ENCODE data around the gene CXCR5.
A peak's percentile ranks its signal among the peaks of the same experiment; 100 is the strongest.

Gene CXCR5

DNA sequence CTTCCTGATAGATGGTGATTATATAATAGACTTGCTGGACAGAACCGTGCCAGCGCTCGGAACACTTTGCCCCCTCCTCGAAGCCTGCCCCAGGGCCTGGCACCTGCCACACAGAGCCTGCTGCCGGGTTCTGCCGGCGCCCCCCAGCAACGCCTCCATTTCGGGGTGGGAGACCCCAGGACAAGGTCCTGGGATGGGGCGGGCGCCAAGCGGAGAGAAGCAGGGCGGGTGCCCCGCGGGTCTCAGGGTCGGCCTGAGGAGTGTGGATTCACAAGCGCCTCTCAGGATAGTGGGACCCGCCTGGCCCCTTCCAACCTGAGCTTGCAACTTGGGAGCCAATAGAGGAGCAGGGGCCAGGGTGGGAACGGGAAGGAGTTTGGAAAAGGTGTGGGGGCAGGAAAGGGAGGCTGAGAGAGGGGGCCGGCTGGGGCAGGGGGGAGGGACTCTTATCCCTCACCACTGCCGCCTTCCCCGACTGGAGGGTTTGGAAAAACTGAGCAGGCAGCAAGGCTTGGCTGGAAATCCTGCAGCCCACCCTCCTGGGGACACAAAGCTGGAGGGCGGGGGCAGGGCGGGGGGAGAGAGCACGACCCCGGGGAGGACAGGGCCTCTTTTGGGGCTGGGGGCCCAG, 45.3 kb downstream of the CXCR5 start:
- H3K27ac ChIP-seq (ENCODE audit: low read length, poor library complexity, severe bottlenecking), result peak overlapping the region; percentile 87
- peak overlapping the region in 1 of 2 experiments; percentile 45 for H3K14ac ChIP-seq (ENCODE audit: low read length in 2 of 2)
- H3K23ac ChIP-seq (ENCODE audit: low read length in 2 of 2), result peak overlapping the region in 1 of 2 experiments; percentile 46
- H3K4me2 ChIP-seq (ENCODE audit: low read length, poor library complexity, severe bottlenecking), result peak overlapping the region; percentile 79
- H3K4me3 ChIP-seq (ENCODE audit: insufficient read depth in 1 of 2, low read depth in 1 of 2, low read length in 2 of 2), result peak overlapping the region; percentile 69 to 90
- H3K18ac ChIP-seq (ENCODE audit: low read depth in 1 of 2, low read length in 2 of 2), result peak overlapping the region; percentile 95
- H4K8ac ChIP-seq (ENCODE audit: low read length), result peak overlapping the region; percentile 47
- H2BK15ac ChIP-seq (ENCODE audit: low read depth, poor library complexity, severe bottlenecking), result peak overlapping the region; percentile 99
- no peaks in the 10 kb centered on the region for H3K9me3 ChIP-seq (ENCODE audit: control insufficient read depth, low read length)
- no peaks in the 10 kb centered on the region for H3K36me3 ChIP-seq (ENCODE audit: control insufficient read depth in 1 of 2, insufficient read depth in 2 of 2, low read depth in 1 of 2, low read length in 2 of 2)
- no peak overlapping the region for H4K91ac ChIP-seq (ENCODE audit: low read length)
- peak overlapping the region; percentile 86 for H2BK120ac ChIP-seq (ENCODE audit: low read depth, low read length)
- peak; percentile 88 for DNase-seq
- WGBS, result under 1% methylated on average over 21 of the region's 26 CpGs
- H2AFZ ChIP-seq (ENCODE audit: low read depth, low read length), result peak overlapping the region; percentile 70
- H3K4me1 ChIP-seq (ENCODE audit: control insufficient read depth, insufficient read depth, low read depth, low read length), result peaks cover 14% of the 10 kb centered on the region
- peak overlapping the region; percentile 2 to 75 for H2BK12ac ChIP-seq (ENCODE audit: low read length in 2 of 2)
- H2BK5ac ChIP-seq (ENCODE audit: low read depth, low read length, poor library complexity, severe bottlenecking), result peak overlapping the region; percentile 67
- peak overlapping the region in 1 of 2 experiments; percentile 88 for H3K4ac ChIP-seq (ENCODE audit: low read depth in 1 of 2, low read length in 2 of 2)
- peak overlapping the region; percentile 85 for H3K9ac ChIP-seq (ENCODE audit: low read length)
- H3K79me1 ChIP-seq (replicated peaks; ENCODE audit: low read length, poor library complexity, severe bottlenecking), result peaks cover 4% of the 10 kb centered on the region
- H3K27me3 ChIP-seq (ENCODE audit: control insufficient read depth in 1 of 2, insufficient read depth in 1 of 2, low read length in 2 of 2), result peaks cover 5 to 7% of the 10 kb centered on the region in 2 experiments
- no peak overlapping the region for H2AK5ac ChIP-seq (ENCODE audit: low read length, severe bottlenecking)

GRCh38 chr11:118929501-118930093, 45.9 kb downstream of the CXCR5 start:
- H4K8ac ChIP-seq (ENCODE audit: low read length), result peak overlapping the region; percentile 96
- H3K9me3 ChIP-seq (ENCODE audit: control insufficient read depth, low read length), result no peaks in the 10 kb centered on the region
- peaks cover 4% of the 10 kb centered on the region for H3K79me1 ChIP-seq (replicated peaks; ENCODE audit: low read length, poor library complexity, severe bottlenecking)
- H3K4ac ChIP-seq (ENCODE audit: low read depth in 1 of 2, low read length in 2 of 2), result peak overlapping the region; percentile 3 to 31
- H2AFZ ChIP-seq (ENCODE audit: low read depth, low read length), result no peak overlapping the region
- under 1% methylated on average over 18 of the region's 26 CpGs for WGBS
- peaks cover 14% of the 10 kb centered on the region for H3K4me1 ChIP-seq (ENCODE audit: control insufficient read depth, insufficient read depth, low read depth, low read length)
- no peak overlapping the region for H2AK5ac ChIP-seq (ENCODE audit: low read length, severe bottlenecking)
- H3K4me3 ChIP-seq (ENCODE audit: insufficient read depth in 1 of 2, low read depth in 1 of 2, low read length in 2 of 2), result peak overlapping the region; percentile 69 to 90
- peak overlapping the region; percentile 2 to 35 for H2BK12ac ChIP-seq (ENCODE audit: low read length in 2 of 2)
- H3K9ac ChIP-seq (ENCODE audit: low read length), result peak overlapping the region; percentile 76
- H3K27me3 ChIP-seq (ENCODE audit: control insufficient read depth in 1 of 2, insufficient read depth in 1 of 2, low read length in 2 of 2), result peaks cover 5 to 7% of the 10 kb centered on the region in 2 experiments
- H3K14ac ChIP-seq (ENCODE audit: low read length in 2 of 2), result no peak overlapping the region
- H2BK120ac ChIP-seq (ENCODE audit: low read depth, low read length), result peak overlapping the region; percentile 86
- no peak overlapping the region for H2BK5ac ChIP-seq (ENCODE audit: low read depth, low read length, poor library complexity, severe bottlenecking)
- peak overlapping the region; percentile 79 for H3K4me2 ChIP-seq (ENCODE audit: low read length, poor library complexity, severe bottlenecking)
- no peak overlapping the region for H3K23ac ChIP-seq (ENCODE audit: low read length in 2 of 2)
- no peaks in the 10 kb centered on the region for H3K36me3 ChIP-seq (ENCODE audit: control insufficient read depth in 1 of 2, insufficient read depth in 2 of 2, low read depth in 1 of 2, low read length in 2 of 2)
- H3K27ac ChIP-seq (ENCODE audit: low read length, poor library complexity, severe bottlenecking), result peak overlapping the region; percentile 87
- H4K91ac ChIP-seq (ENCODE audit: low read length), result peak overlapping the region; percentile 93
- H3K18ac ChIP-seq (ENCODE audit: low read depth in 1 of 2, low read length in 2 of 2), result peak overlapping the region; percentile 29 to 93
- DNase-seq, result peak; percentile 95
- peak overlapping the region; percentile 75 for H2BK15ac ChIP-seq (ENCODE audit: low read depth, poor library complexity, severe bottlenecking)

- H3K23ac ChIP-seq (ENCODE audit: low read length in 2 of 2), result no peak overlapping the region
- peaks cover 4% of the 10 kb centered on the region for H3K79me1 ChIP-seq (replicated peaks; ENCODE audit: low read length, poor library complexity, severe bottlenecking)
- H3K14ac ChIP-seq (ENCODE audit: low read length in 2 of 2), result no peak overlapping the region
- H3K9me3 ChIP-seq (ENCODE audit: control insufficient read depth, low read length), result no peaks in the 10 kb centered on the region
- WGBS, result 2% methylated on average over 18 of the region's 20 CpGs
- H4K8ac ChIP-seq (ENCODE audit: low read length), result peak overlapping the region; percentile 96
- DNase-seq, result peak; percentile 82
- H3K4me1 ChIP-seq (ENCODE audit: control insufficient read depth, insufficient read depth, low read depth, low read length), result peaks cover 14% of the 10 kb centered on the region
- H3K18ac ChIP-seq (ENCODE audit: low read depth in 1 of 2, low read length in 2 of 2), result peak overlapping the region; percentile 29 to 93
- peak overlapping the region; percentile 75 for H2BK15ac ChIP-seq (ENCODE audit: low read depth, poor library complexity, severe bottlenecking)
- H2AK5ac ChIP-seq (ENCODE audit: low read length, severe bottlenecking), result peak overlapping the region; percentile 5
- H4K91ac ChIP-seq (ENCODE audit: low read length), result peak overlapping the region; percentile 93
- peak overlapping the region; percentile 45 for H2BK120ac ChIP-seq (ENCODE audit: low read depth, low read length)
- peak overlapping the region; percentile 87 for H3K27ac ChIP-seq (ENCODE audit: low read length, poor library complexity, severe bottlenecking)
- H2AFZ ChIP-seq (ENCODE audit: low read depth, low read length), result no peak overlapping the region
- peak overlapping the region; percentile 3 to 31 for H3K4ac ChIP-seq (ENCODE audit: low read depth in 1 of 2, low read length in 2 of 2)
- peak overlapping the region; percentile 76 for H3K9ac ChIP-seq (ENCODE audit: low read length)
- H3K4me3 ChIP-seq (ENCODE audit: insufficient read depth in 1 of 2, low read depth in 1 of 2, low read length in 2 of 2), result peak overlapping the region; percentile 69 to 90
- no peaks in the 10 kb centered on the region for H3K36me3 ChIP-seq (ENCODE audit: control insufficient read depth in 1 of 2, insufficient read depth in 2 of 2, low read depth in 1 of 2, low read length in 2 of 2)
- peak overlapping the region; percentile 73 to 75 for H2BK12ac ChIP-seq (ENCODE audit: low read length in 2 of 2)
- peaks cover 5 to 7% of the 10 kb centered on the region in 2 experiments for H3K27me3 ChIP-seq (ENCODE audit: control insufficient read depth in 1 of 2, insufficient read depth in 1 of 2, low read length in 2 of 2)
- no peak overlapping the region for H2BK5ac ChIP-seq (ENCODE audit: low read depth, low read length, poor library complexity, severe bottlenecking)
- peak overlapping the region; percentile 79 for H3K4me2 ChIP-seq (ENCODE audit: low read length, poor library complexity, severe bottlenecking)
Observed at GRCh38 chr11:118930094-118930712, 46.5 kb downstream of the CXCR5 start.

DNA sequence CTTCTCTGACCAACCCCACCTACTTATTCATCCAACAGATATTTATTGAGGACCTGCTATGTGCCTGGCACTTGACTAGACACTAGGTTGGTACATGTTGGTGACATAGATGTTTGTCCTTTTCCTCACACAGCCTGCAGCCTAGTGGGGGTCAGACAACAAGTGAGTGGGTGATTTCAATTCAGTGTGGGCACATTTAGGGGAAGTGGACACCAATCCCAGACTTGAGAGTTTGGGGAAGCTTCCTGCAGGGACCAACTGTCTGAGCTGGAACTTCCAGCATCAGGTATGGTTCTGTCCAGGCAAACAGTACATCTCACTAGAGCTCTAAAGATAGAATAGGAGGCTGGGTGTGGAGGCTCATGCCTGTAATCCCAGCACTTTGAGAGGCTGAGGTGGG, 47.9 kb downstream of the CXCR5 start:
- Histone ChIP-seq H3K4ac (ENCODE audit: low read depth in 1 of 2, low read length in 2 of 2) (no peak overlapping the region), H3K4me3 (ENCODE audit: insufficient read depth in 1 of 2, low read depth in 1 of 2, low read length in 2 of 2) (no peak overlapping the region), H4K8ac (ENCODE audit: low read length) (no peak overlapping the region), H2BK15ac (ENCODE audit: low read depth, poor library complexity, severe bottlenecking) (no peak overlapping the region), H3K18ac (ENCODE audit: low read depth in 1 of 2, low read length in 2 of 2) (no peak overlapping the region), H2BK120ac (ENCODE audit: low read depth, low read length) (no peak overlapping the region), H2AK5ac (ENCODE audit: low read length, severe bottlenecking) (no peak overlapping the region), H3K27me3 (ENCODE audit: control insufficient read depth in 1 of 2, insufficient read depth in 1 of 2, low read length in 2 of 2) (peaks cover 5 to 11% of the 10 kb centered on the region in 2 experiments), H3K23ac (ENCODE audit: low read length in 2 of 2) (peak overlapping the region in 1 of 2 experiments; percentile 74), H3K36me3 (ENCODE audit: control insufficient read depth in 1 of 2, insufficient read depth in 2 of 2, low read depth in 1 of 2, low read length in 2 of 2) (no peaks in the 10 kb centered on the region), H3K27ac (ENCODE audit: low read length, poor library complexity, severe bottlenecking) (no peak overlapping the region), H3K4me1 (ENCODE audit: control insufficient read depth, insufficient read depth, low read depth, low read length) (peaks cover 12% of the 10 kb centered on the region), H3K4me2 (ENCODE audit: low read length, poor library complexity, severe bottlenecking) (no peak overlapping the region), H3K9me3 (ENCODE audit: control insufficient read depth, low read length) (no peaks in the 10 kb centered on the region), H3K9ac (ENCODE audit: low read length) (no peak overlapping the region), H2BK5ac (ENCODE audit: low read depth, low read length, poor library complexity, severe bottlenecking) (no peak overlapping the region), H3K14ac (ENCODE audit: low read length in 2 of 2) (no peak overlapping the region), H4K91ac (ENCODE audit: low read length) (no peak overlapping the region), H3K79me1 (replicated peaks; ENCODE audit: low read length, poor library complexity, severe bottlenecking) (peaks cover 4% of the 10 kb centered on the region), H2AFZ (ENCODE audit: low read depth, low read length) (no peak overlapping the region), H2BK12ac (ENCODE audit: low read length in 2 of 2) (no peak overlapping the region)
- DNase-seq, result no peak

Measured in mesenchymal stem cell (in vitro differentiated cells and primary cell).